GM21723 (cell line): Measurements from ENCODE around the gene NVL.

Experiments used
- ATAC-seq: cut with Tn5 transposase; IDR thresholded peaks from one replicate; pipeline ENCODE4 v1.9.1; 2021; ENCODE audit warnings: mild to moderate bottlenecking, moderate library complexity; ENCODE audit not compliant: unreplicated experiment

Gene NVL

GRCh38 chr1:224289396-224289795, 40.6 kb downstream of the NVL start:
- no peak for ATAC-seq

DNA sequence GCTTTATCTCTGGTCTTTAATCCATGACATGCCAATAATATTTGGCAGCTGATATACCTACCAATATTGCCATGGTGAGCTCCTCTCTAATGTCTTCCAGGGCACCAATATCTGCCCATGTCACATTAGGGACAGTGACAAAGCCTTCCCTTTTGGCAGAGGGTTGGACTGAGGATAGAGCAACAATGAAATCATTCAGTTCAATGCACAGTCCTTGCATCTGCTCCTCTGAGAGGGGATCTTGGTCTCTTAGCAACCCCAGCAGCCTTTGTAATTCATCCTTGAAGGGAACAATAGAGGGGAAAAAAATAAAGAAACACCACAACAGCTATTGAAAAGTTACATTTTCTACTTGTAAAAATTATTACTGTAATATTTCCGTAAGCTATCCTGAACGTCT, 42.3 kb downstream of the NVL start:
- no peak for ATAC-seq

DNA sequence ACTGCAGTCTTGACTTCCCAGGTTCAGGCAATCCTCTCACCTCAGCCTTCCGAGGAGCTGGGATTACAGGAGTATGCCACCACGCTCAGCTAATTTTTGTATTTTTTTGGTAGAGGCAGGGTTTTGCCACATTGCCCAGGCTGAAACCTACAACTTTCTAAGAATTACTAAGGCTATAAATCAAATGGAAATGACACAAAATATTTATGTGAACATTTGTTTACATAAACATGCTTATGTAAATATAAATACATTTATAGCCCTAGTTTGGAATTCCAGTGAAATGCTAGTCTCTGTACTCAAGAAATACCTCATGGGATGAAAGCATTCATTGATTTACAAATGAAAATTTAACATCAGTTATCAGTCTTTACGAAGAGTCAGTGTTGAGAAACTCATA, 47.8 kb downstream of the NVL start:
- no peak for ATAC-seq

GRCh38 chr1:224276771-224277487, 53.0 kb downstream of the NVL start:
- no peak for ATAC-seq

- ATAC-seq: no peak
These were observed 54.9 kb downstream of the NVL start for GRCh38 chr1:224274970-224275626.

- ATAC-seq: no peak
These were observed 56.3 kb downstream of the NVL start for GRCh38 chr1:224273641-224274040.

- ATAC-seq: no peak
These were observed 58.9 kb downstream of the NVL start for GRCh38 chr1:224271106-224271505.

DNA sequence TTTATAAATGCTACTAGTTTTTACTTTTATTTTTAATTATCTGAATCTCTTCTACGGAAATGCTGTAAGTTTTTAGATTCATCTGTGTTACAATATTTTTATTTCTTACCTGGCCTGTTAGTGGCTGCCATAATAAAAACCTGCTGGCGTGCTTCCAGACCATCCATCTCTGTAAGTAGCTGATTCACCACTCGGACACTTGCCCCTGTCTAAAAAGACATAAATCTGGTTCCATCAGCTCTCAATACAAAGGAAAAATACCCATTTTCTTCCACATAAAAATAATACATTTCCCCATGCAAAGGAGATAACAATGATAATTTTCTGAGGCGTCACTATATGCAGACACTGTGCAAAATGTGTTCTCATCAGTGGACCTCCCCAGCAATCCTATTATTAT, 62.0 kb downstream of the NVL start:
- no peak for ATAC-seq

GRCh38 chr1:224266915-224267856, 62.8 kb downstream of the NVL start:
- no peak for ATAC-seq

- peak; percentile 69 for ATAC-seq
These were observed 63.7 kb downstream of the NVL start for GRCh38 chr1:224266105-224266914.

DNA sequence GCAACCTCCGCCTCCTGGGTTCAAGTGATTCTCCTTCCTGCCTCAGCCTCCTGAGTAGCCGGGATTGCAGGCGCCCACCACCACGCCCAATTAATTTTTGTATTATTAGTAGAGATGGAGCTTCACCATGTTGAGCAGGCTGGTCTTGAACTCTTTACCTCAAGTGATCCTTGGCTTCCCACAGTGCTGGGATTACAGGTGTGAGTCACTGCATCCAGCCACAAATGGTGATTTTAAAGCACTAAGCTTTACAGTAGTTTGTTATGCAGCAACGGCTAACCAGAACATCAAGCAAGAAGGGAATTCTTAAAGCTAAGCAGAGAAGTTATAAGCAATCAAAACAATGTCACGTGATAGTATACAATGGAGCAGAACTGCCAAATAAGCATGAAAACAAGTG, 65.7 kb downstream of the NVL start:
- ATAC-seq: no peak

DNA sequence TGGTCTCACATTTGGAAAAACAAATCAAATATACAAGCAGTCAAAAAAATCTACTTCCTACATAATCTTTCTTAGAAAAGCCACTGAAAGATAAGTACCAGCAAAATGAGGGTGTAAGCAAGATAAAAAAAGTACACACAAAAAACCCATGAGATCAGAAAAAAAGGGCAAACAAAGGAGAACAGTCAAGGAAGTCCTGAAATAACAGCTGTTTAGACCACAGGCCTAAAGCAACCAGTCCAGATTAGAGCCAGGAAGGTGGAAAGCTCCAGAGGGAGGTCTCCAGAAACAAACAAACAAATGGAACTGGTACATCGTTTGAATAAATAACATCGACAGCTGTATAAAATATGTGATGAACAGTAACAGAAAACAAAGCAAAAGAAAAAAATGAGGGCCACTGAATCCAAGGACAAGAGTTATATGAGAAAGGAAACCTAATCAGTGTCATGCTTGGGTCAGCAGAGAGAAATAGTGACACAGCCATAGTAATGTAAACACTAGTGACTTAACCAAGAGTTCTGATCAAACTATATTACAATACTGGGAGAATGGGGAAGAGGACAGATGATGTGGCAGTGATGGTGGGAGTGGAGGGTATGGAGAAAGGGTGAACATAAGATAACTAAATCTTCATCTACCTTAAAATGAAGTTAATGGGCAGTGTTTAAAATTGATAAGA, 67.5 kb downstream of the NVL start:
- no peak for ATAC-seq

GRCh38 chr1:224259986-224260385, 70.0 kb downstream of the NVL start:
- no peak for ATAC-seq

DNA sequence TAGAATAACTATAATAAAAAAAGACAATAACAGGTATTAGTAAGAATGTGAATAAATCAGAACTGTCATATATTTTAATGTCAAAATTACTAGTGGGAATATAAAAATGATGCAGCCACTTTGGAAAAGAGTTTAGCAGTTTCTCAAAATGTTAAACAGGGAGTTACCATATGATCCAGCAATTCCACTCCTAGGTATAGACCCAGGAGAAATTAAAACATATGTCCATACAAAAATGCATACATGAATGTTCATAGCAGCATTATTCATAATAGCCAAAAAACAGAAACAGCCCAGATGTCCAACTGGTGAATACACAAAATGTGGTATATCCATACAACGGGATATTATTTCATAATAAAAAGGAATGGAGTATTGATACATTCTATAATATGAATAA, 71.6 kb downstream of the NVL start:
- ATAC-seq: no peak

GRCh38 chr1:224256640-224257039, 73.3 kb downstream of the NVL start:
- ATAC-seq: no peak

- ATAC-seq: no peak
These were observed 76.3 kb downstream of the NVL start for GRCh38 chr1:224253721-224254120.

- ATAC-seq: no peak
These were observed 77.5 kb downstream of the NVL start for GRCh38 chr1:224252479-224252878.

DNA sequence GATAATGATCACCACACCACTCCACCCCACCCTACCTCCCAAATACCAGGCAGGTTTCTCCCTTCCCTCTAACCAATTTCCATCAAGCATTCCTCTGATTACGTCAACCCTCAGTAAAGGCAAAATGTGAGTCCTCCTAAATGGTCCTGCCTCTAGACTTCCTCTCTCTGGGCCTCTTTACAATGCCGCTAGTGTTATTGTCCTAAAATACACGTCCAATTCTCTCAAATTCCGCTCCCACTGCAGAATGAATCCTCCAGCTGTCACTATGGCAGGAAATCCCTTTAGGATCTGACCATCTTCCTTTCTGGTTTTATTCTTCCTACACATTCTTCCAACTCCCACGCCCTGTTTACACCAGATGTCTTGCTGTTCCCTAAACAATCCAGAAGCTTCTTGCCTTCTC, 78.2 kb downstream of the NVL start:
- no peak for ATAC-seq

- ATAC-seq: no peak
These were observed 84.8 kb downstream of the NVL start for GRCh38 chr1:224245188-224245587.

GRCh38 chr1:224238756-224239155, 91.2 kb downstream of the NVL start:
- ATAC-seq: no peak
